Measurements from ENCODE around the gene ROBO2.

GRCh38 chr3:77063423-77063822 is 23.5 kb downstream of the ROBO2 start:
- no peak for TF ChIP-seq CTCF (IDR thresholded peaks at IDR 0.05 in 2 of 3, conservative IDR thresholded peaks at IDR 0.05 in 1 of 3; ENCODE audit: borderline replicate concordance in 1 of 3, insufficient read depth in 1 of 3, low read depth in 2 of 3, low read length in 2 of 3)
- TF ChIP-seq SP1 (IDR thresholded peaks at IDR 0.05; ENCODE audit: low read depth), result no peak
- TF ChIP-seq RAD21 (IDR thresholded peaks at IDR 0.05; ENCODE audit: low read depth), result no peak
- no peak for TF ChIP-seq EZH2phosphoT487 (IDR thresholded peaks at IDR 0.05; ENCODE audit: borderline replicate concordance)

All from HCT116 (cell line).